Measurements from ENCODE around the gene RPP25L.

DNA sequence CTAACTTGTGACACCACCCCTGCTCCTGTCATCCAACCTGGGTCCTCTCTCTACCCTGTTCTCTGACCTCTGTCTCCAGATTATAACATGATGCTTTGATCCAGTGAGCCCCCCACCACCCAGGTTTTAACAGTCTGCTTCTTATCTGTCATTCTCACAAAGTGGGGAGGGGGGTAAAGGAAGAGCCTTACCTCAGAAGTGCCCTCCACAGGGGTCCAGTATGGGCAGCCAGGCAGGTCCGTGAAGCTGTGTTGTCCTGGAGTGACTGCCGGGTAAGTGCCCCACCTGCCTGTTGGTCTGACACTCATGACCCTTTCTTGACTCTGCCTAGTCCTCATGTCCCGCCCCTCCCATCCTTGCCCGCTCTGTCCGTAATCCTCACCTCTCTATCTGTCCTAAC is 43.5 kb upstream of the RPP25L start:
- TF ChIP-seq USF1 (IDR thresholded peaks at IDR 0.05; ENCODE audit: borderline replicate concordance, low read depth) (no peak), CTCF (IDR thresholded peaks at IDR 0.05) (no peak), POLR2AphosphoS5 (IDR thresholded peaks at IDR 0.05; ENCODE audit: low read depth, low read length) (no peak), ZBTB33 (IDR thresholded peaks at IDR 0.05; ENCODE audit: borderline replicate concordance, low read depth) (no peak), JUND (IDR thresholded peaks at IDR 0.05) (no peak), YY1 (IDR thresholded peaks at IDR 0.05; ENCODE audit: low read depth) (no peak)
- TF ChIP-seq, protein P1, sequence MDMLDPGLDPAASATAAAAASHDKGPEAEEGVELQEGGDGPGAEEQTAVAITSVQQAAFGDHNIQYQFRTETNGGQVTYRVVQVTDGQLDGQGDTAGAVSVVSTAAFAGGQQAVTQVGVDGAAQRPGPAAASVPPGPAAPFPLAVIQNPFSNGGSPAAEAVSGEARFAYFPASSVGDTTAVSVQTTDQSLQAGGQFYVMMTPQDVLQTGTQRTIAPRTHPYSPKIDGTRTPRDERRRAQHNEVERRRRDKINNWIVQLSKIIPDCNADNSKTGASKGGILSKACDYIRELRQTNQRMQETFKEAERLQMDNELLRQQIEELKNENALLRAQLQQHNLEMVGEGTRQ (IDR thresholded peaks at IDR 0.05; ENCODE audit: borderline replicate concordance, low read depth, low read length) = no peak
